Dedifferentiated amniotic fluid mesenchymal stem cell (primary cell): ENCODE data around the gene SLC12A8.

Source experiments
- DNase-seq: peaks from one replicate; pipeline ENCODE4 v3.0.0-alpha.2; 2016; ENCODE audit errors: extremely low spot score

Gene SLC12A8

GRCh38 chr3:125054062-125054448, 158.5 kb downstream of the SLC12A8 start:
- no peak for DNase-seq

DNA sequence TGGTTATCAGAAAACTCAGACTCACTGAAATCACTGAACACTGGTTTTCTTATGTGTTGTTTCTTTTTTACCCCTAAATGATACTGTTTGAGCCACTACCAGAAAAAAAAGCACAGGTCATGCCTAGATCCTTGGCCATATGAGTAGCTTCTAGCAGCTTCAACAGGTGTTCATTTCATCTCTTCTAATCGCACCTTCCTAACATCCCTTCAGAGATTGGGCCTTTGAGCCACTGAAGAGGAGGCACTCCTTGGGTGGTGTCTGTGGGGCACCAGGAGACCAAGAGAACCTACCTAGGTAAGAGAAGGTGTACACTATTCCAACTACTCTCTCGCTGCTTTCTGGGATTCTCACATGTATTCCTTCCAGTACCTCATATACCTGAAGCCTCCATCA, 159.2 kb downstream of the SLC12A8 start:
- DNase-seq: no peak

DNA sequence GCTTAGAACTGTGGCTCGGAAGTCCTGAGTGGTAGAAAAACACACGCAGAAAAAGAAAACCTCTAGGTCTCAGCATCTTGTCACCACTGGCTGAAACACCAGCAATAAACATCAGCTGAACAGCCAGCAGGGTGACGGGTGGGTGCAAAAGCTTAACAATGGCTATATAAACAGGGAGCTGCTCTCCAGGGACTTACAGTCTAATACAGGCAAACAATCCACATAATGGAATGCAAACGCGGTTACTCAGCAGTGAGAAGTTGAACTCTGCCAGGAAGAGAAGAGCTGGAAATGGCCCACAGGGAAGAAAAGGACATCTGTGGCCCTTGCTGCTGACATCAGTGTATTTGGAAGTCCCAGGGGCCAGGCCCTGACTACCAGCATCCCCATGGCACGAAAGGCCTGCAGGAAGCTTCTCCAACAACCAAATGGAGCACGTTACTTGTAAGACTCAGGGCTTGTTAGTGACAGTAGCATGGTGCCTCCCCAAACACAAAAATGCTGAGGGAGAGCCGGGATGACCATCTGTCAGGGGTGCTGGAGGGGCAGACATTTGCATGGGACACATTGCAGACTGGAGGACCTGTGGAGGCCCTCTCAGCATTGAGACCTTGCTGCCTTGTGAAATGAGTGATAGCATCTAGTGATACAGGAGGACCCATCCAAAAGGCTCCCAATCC, 159.8 kb downstream of the SLC12A8 start:
- DNase-seq: peak; percentile 68

DNA sequence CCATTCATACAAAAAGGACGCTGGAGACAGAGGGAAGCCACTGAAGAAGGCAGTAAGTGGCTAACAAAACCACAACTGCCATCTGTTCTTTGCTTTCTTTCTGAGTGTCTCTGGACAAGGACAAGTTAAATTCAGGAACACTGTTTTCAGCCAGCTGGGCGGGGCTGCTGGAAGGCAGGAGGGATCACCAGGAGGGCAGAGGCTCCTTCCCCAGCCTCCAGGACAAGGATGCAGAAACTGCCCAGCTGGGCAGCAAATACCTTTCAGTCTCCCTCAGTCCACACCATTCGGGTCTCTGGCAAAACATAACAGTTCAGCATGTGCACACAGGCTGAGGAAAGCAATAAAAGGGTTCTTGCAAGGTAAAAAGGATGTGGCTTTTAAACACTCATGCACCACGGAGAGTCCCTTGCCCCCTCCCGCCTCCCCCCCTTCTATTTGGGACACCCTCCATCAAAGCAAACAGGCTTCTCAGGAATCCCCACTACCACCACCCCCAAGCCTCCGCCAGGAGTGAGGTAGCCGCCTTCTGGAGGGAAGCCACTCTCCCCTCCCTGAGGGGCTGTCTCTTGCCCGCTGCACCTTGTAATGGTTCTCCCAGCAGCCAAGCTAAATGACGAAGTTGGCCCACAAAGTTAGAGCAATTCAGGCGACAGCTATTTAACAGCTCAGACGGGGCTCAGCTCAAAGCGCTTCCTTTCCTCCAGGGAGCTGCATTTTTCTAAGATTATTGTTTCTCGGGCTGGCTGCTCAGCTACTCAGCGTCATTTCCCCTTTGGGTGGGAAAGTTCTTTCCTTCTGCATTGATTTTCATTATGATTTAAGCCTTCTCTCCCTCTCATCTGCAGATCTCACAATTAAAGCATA, 160.6 kb downstream of the SLC12A8 start:
- peak; percentile 63 for DNase-seq

DNA sequence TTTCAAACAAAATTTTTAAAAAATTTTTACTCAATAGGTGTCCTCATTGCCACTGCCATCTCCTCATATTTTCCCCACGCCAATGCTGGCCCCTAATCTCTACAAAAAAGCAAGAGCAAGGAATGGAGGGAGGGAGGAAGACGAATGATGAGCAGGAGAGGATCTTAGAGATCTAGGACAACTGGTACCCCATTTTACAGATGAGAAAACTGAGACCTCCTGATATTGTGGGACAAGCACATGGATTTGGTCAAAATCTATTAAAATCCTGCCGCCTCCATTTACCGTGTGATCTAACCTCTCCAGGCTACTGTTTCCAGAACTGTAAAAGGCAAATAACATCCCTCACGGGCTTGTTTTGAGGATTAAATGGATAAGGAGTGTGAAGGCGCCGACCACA, 161.3 kb downstream of the SLC12A8 start:
- DNase-seq: no peak

DNA sequence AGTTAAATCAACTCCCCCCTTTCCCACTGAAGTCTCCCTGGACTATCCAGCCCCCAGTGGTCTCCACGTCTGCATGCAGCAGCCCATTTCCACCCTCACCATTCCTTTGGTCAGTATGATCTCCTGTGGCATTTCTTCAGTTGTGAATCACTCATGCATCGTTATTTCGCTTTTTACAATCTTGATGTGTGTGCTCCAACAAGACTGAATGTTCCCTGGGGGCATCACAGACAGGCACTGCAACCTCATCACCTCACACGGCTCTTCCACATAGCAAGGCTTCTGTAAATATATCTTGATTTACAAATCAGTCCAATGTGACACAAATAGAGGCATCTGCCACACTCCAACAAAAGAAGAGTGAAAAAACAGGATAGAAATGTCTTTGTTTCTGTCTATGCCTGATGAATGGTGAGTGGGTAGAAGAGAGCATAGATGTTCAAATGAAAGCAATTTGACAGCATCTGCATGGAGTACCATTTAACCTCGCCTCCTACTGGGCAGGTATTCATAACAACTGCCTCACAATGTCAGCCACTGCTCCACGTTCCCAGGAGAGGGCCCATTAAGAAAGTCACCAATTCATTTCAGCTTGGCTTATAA, 162.0 kb downstream of the SLC12A8 start:
- no peak for DNase-seq

GRCh38 chr3:125048282-125048681, 164.3 kb downstream of the SLC12A8 start:
- DNase-seq: no peak

- peak; percentile 68 for DNase-seq
Measured at GRCh38 chr3:125045965-125046364, 166.6 kb downstream of the SLC12A8 start.

DNA sequence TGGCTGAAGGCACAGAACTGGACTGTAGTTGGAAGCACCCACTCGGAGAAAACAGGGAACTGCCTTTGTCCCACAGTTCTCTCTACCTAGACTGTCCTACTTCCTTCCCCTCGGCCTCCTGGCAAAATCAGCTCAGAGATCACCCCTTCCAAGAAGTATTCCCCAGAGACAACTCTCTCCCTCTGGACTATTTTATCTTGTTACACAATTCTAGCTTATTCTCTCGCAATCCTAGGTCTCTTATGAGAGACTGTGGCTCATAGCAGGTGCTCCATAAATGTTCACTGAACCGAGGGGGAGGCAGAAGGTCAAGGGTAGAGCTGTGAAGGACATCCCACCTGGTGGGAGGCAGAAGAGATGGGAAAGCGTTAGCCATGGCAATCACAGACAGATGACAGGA, 167.4 kb downstream of the SLC12A8 start:
- no peak for DNase-seq

DNA sequence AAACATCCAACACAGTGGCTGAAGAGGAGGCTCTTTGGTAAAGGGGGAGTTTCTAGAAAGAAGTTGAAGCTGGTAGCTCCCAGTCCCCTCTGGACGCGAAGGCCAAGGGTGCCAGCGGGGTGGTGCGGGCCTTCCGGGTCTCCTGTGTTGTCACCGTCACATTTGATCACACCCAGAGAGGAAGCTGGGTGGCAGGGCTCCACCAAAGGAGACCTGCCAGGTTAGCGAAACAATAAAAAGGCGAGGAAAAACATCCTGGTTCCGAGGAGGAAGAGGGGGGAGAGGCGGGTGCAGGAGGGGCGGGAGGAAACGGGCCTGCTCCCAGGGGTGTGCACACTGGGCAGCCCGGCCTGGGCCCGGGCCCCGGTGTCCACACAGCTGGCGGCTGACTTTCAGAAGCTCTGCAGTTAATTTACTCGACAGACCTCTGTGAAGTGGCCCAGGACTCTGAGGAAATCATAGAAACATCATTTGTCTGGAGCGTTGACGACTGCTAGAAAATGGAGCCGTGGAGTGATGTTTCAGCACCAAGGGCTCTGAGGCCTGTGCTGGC, 168.9 kb downstream of the SLC12A8 start:
- no peak for DNase-seq

DNA sequence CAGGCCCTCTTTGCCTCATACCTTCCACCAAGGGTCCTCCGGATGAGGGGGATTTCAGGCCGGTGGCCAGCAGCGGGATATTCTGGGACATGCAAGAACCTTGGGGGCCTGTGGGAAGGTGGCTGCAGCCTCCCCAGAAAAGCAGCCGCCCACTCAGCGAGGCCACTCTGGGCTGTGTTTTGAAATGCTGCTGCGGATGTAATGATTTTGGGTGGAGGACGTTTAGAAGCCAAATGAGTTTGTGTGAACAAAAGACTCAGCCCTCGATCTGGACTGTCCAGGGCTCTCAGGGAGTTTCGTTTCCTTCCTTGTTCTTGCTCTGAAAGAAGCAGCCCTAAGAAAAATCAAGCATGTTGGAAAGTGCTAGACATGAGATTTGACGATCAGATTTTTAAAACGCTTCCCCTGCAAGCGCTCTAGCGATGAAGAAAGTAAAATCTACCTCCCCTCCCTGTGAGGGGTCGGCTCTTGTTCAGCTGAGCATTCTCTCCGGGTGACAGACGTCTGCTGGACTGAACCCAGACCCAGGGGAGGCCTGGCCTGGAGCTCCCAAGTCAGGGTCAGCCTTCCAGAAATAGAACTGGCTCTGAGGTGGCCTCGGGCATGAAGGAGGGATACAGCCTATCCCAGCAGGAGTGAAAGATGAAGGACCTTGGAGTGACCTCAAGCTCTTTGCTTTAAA, 169.7 kb downstream of the SLC12A8 start:
- DNase-seq: no peak

GRCh38 chr3:125039131-125040100, 173.1 kb downstream of the SLC12A8 start:
- DNase-seq: no peak

DNA sequence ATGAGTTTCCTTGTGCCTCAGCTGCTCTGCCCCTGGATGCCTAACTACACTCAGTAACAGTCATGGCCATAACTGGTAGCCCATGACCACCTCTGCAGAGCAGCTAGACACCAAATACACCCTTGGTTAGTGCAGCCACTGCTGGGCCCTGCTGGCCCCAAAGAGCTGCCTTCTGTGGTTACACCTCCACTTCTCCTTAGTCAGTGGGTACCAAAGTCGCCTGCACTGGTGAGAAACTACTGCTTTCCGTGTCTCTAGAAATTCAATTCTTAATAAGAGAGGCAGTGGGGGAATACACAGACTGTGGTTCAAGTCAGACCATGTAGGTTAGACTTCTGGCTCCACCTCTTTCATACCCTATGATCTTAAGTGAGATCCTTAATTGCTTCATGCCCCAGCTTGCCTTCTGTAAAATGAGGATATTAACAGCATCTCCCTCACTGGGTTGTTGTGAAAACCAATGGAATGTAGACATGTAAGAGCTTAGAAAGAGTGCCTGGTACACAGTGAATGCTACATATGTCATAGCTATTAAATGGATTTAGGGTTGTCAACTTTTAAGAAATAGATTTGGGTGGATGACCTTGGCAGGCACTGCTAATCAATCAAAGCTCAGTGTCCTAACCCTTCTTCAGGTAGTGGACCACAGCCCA, 174.9 kb downstream of the SLC12A8 start:
- no peak for DNase-seq

GRCh38 chr3:125035217-125035616, 177.3 kb downstream of the SLC12A8 start:
- no peak for DNase-seq

GRCh38 chr3:125033616-125034015, 178.9 kb downstream of the SLC12A8 start:
- DNase-seq: no peak

- no peak for DNase-seq
Measured at GRCh38 chr3:125033135-125033534, 179.4 kb downstream of the SLC12A8 start.

- no peak for DNase-seq
Measured at GRCh38 chr3:125032683-125033082, 179.9 kb downstream of the SLC12A8 start.
